IMR-90 (cell line): ENCODE measurements around the gene FAM180A. TPM values are rescaled to one million over a fixed set of nuclear protein-coding genes. Genes with fewer than 3 reads are reported as not detected.

Source experiments
- ATAC-seq: fragments of 200-7000 bp; cut with Tn5 transposase; 2 replicates; pipeline ENCODE4 v1.9.1; 2020; ENCODE audit warnings: low read depth, mild to moderate bottlenecking, moderate library complexity
- BruUV-seq: library from RNA; stranded (reverse); fragments of 400-500 nt; replicated peaks from 2 replicates; lab custom pipeline; 2021; lab: Mats Ljungman, UMichigan
- CTCF ChIA-PET: fragments of 300-600 bp; formaldehyde crosslinking; extraction: SDS; loops from one replicate; lab custom pipeline; 2021; ENCODE audit warnings: antibody characterized with exemption; lab: Yijun Ruan, JAX
- POLR2A ChIA-PET: fragments of 300-600 bp; sonication (Branson Sonifier 250); formaldehyde crosslinking; loops from one replicate; lab custom pipeline; 2022; ENCODE audit warnings: antibody characterized with exemption; ENCODE audit not compliant: unreplicated experiment; lab: Charles Lee
- DNase-seq: peaks from one replicate; pipeline ENCODE4 v3.0.0; 2013
- H2AFZ ChIP-seq: replicated peaks from 2 replicates; pipeline ENCODE3; 2013; ENCODE audit warnings: low read length, mild to moderate bottlenecking; ENCODE audit not compliant: poor library complexity
- H2AK5ac ChIP-seq: 2 replicates; pipeline ENCODE4 v1.6.1; 2013; ENCODE audit warnings: low read depth, low read length, inconsistent platforms
- H2AK9ac ChIP-seq: replicated peaks from 2 replicates; pipeline ENCODE3; 2013; ENCODE audit warnings: mild to moderate bottlenecking, low read depth, low read length, moderate library complexity; ENCODE audit not compliant: poor library complexity
- H2BK120ac ChIP-seq: 2 replicates; pipeline ENCODE4 v1.6.1; 2013; ENCODE audit warnings: low read depth, low read length, inconsistent platforms
- H2BK15ac ChIP-seq: 3 replicates; pipeline ENCODE4 v1.6.1; 2013; ENCODE audit warnings: low read depth, low read length, inconsistent platforms
- H2BK20ac ChIP-seq: 2 replicates; pipeline ENCODE4 v1.6.1; 2013; ENCODE audit warnings: low read depth, mild to moderate bottlenecking, inconsistent platforms, low read length, moderate library complexity
- H2BK5ac ChIP-seq: 2 replicates; pipeline ENCODE4 v1.6.1; 2013; ENCODE audit warnings: mild to moderate bottlenecking, low read depth, low read length, inconsistent platforms; ENCODE audit not compliant: poor library complexity, severe bottlenecking
- H3K14ac ChIP-seq: replicated peaks from 2 replicates; pipeline ENCODE4 v1.6.1; 2013; ENCODE audit warnings: low read depth, low read length, inconsistent platforms
- H3K18ac ChIP-seq: 2 replicates; pipeline ENCODE4 v1.6.1; 2013; ENCODE audit warnings: low read depth, low read length, control low read depth
- H3K23ac ChIP-seq: 2 replicates; pipeline ENCODE4 v1.6.1; 2013; ENCODE audit warnings: low read depth, low read length, inconsistent platforms
- H3K27ac ChIP-seq: 2 replicates; pipeline ENCODE4 v1.5.1; 2013; ENCODE audit warnings: mild to moderate bottlenecking, control low read depth, low read length; ENCODE audit not compliant: insufficient read depth
- H3K27me3 ChIP-seq: 2 replicates; pipeline ENCODE4 v1.6.1; 2013; ENCODE audit warnings: low read length; ENCODE audit not compliant: control insufficient read depth, insufficient read depth
- H3K36me3 ChIP-seq: 2 replicates; pipeline ENCODE4 v1.6.1; 2013; ENCODE audit warnings: low read length, mixed read lengths; ENCODE audit not compliant: control insufficient read depth, insufficient read depth
- H3K4ac ChIP-seq: 2 replicates; pipeline ENCODE4 v1.6.1; 2013; ENCODE audit warnings: low read depth, low read length, inconsistent platforms
- H3K4me1 ChIP-seq: 2 replicates; pipeline ENCODE4 v1.6.1; 2013; ENCODE audit warnings: low read length, mixed read lengths; ENCODE audit not compliant: control insufficient read depth, insufficient read depth
- H3K4me2 ChIP-seq: 2 replicates; pipeline ENCODE4 v1.6.1; 2013; ENCODE audit warnings: low read depth, mild to moderate bottlenecking, control low read depth, low read length, moderate library complexity
- H3K4me3 ChIP-seq: 2 replicates; pipeline ENCODE4 v1.5.1; 2013; ENCODE audit warnings: low read depth, mild to moderate bottlenecking, control low read depth, low read length, moderate library complexity; ENCODE audit not compliant: insufficient read depth
- H3K56ac ChIP-seq: 2 replicates; pipeline ENCODE4 v1.6.1; 2013; ENCODE audit warnings: low read length, inconsistent platforms; ENCODE audit not compliant: insufficient read depth; ENCODE audit errors: extremely low read depth
- H3K79me1 ChIP-seq, 2 experiments: 2 replicates each; pipeline ENCODE4 v1.6.1; 2013; ENCODE audit warnings: low read length in 2 of 2, inconsistent platforms in 1 of 2, low read depth in 1 of 2
- H3K9ac ChIP-seq: 2 replicates; pipeline ENCODE4 v1.6.1; 2013; ENCODE audit warnings: low read depth, low read length, control low read depth
- H3K9me1 ChIP-seq: 2 replicates; pipeline ENCODE4 v1.6.1; 2013; ENCODE audit warnings: low read length, inconsistent platforms; ENCODE audit not compliant: insufficient read depth
- H3K9me3 ChIP-seq: 2 replicates; pipeline ENCODE4 v1.6.1; 2013; ENCODE audit warnings: low read length; ENCODE audit not compliant: control insufficient read depth, insufficient read depth
- H4K20me1 ChIP-seq: 2 replicates; pipeline ENCODE4 v1.6.1; 2013; ENCODE audit warnings: low read length, inconsistent platforms; ENCODE audit not compliant: insufficient read depth
- H4K5ac ChIP-seq: 2 replicates; pipeline ENCODE4 v1.6.1; 2013; ENCODE audit warnings: mild to moderate bottlenecking, low read depth, low read length, control low read depth
- H4K8ac ChIP-seq, 2 experiments: 2 replicates each; pipeline ENCODE4 v1.6.1; 2013; ENCODE audit warnings: low read depth in 2 of 2, low read length in 2 of 2, control low read depth in 1 of 2, inconsistent platforms in 1 of 2
- H4K91ac ChIP-seq: 2 replicates; pipeline ENCODE4 v1.6.1; 2013; ENCODE audit warnings: low read depth, low read length, inconsistent platforms; ENCODE audit not compliant: insufficient read depth
- BHLHE40 ChIP-seq: fragments of 150-350 bp; IDR thresholded peaks from 2 replicates; pipeline ENCODE4 v1.6.1; 2016; ENCODE audit warnings: mild to moderate bottlenecking, low read depth, low read length
- CEBPB ChIP-seq: IDR thresholded peaks from 2 replicates; pipeline ENCODE4 v1.6.1; 2012; ENCODE audit warnings: low read depth, low read length, improper control_type of control experiment
- CHD1 ChIP-seq: IDR thresholded peaks from 2 replicates; pipeline ENCODE4 v1.6.1; 2012; ENCODE audit warnings: low read depth, low read length, improper control_type of control experiment
- CTCF ChIP-seq: conservative IDR thresholded peaks from 2 replicates; pipeline ENCODE4 v1.5.1; 2012; ENCODE audit warnings: mild to moderate bottlenecking, low read depth, low read length, improper control_type of control experiment
- FOS ChIP-seq: fragments of 150-350 bp; IDR thresholded peaks from 2 replicates; pipeline ENCODE4 v1.6.1; 2016; ENCODE audit warnings: low read depth, low read length
- MAFK ChIP-seq: IDR thresholded peaks from 2 replicates; pipeline ENCODE4 v1.6.1; 2012; ENCODE audit warnings: low read depth, low read length, improper control_type of control experiment
- MAZ ChIP-seq: IDR thresholded peaks from 2 replicates; pipeline ENCODE4 v1.6.1; 2012; ENCODE audit warnings: low read depth, mild to moderate bottlenecking, low read length, improper control_type of control experiment, moderate library complexity, borderline replicate concordance
- MXI1 ChIP-seq: IDR thresholded peaks from 2 replicates; pipeline ENCODE4 v1.6.1; 2012; ENCODE audit warnings: low read depth, mild to moderate bottlenecking, low read length, moderate library complexity, borderline replicate concordance
- NFE2L2 ChIP-seq: fragments of 150-350 bp; IDR thresholded peaks from 2 replicates; pipeline ENCODE4 v1.6.1; 2016; ENCODE audit warnings: low read depth, mild to moderate bottlenecking, low read length
- POLR2A ChIP-seq: IDR thresholded peaks from 2 replicates; pipeline ENCODE4 v1.6.1; 2012; ENCODE audit warnings: mild to moderate bottlenecking, low read depth, low read length
- RAD21 ChIP-seq: IDR thresholded peaks from 2 replicates; pipeline ENCODE4 v1.6.1; 2012; ENCODE audit warnings: low read length, improper control_type of control experiment
- RCOR1 ChIP-seq: IDR thresholded peaks from 2 replicates; pipeline ENCODE4 v1.6.1; 2012; ENCODE audit warnings: mild to moderate bottlenecking, low read length, improper control_type of control experiment; ENCODE audit not compliant: insufficient replicate concordance
- RFX5 ChIP-seq: IDR thresholded peaks from 2 replicates; pipeline ENCODE4 v1.8.0; 2012; ENCODE audit warnings: low read depth, mild to moderate bottlenecking, low read length, moderate library complexity
- SMC3 ChIP-seq: fragments of 150-350 bp; IDR thresholded peaks from 2 replicates; pipeline ENCODE4 v1.6.1; 2016; ENCODE audit warnings: low read depth, mild to moderate bottlenecking, antibody characterized with exemption, low read length, moderate library complexity
- USF2 ChIP-seq: fragments of 150-350 bp; IDR thresholded peaks from 2 replicates; pipeline ENCODE4 v1.6.1; 2017; ENCODE audit warnings: mild to moderate bottlenecking, antibody characterized with exemption, low read length, low read depth
- WGBS, 2 experiments: methylation state at CpG; one replicate each; pipeline versions ENCODE4 v1.1.5 to v1.1.7; 2013; ENCODE audit warnings: missing lambda C conversion rate in 2 of 2; ENCODE audit not compliant: insufficient read length in 1 of 2; ENCODE audit errors: extremely low coverage in 2 of 2; 5-methylcytosine and 5-hydroxymethylcytosine counted together
- dilution Hi-C: fragments of 300-500 bp; cut with HindIII; formaldehyde crosslinking; loops from one replicate; pipeline ENCODE4 v1.14.3; 2018; ENCODE audit warnings: low sequenced_read_pairs; ENCODE audit not compliant: unreplicated experiment
- in situ Hi-C: fragments of 300-500 bp; cut with MboI; formaldehyde crosslinking; loops from 3 replicates; pipeline ENCODE4 v1.14.3; 2019; ENCODE audit warnings: low sequenced_read_pairs, inconsistent platforms, mixed read lengths
- intact Hi-C: fragments of 100-400 bp; cut with micrococcal nuclease; formaldehyde crosslinking; loops from 2 replicates; pipeline ENCODE4 v1.10.0; 2022
- polyA plus RNA-seq, 3 experiments: library from polyadenylated mRNA; depleted of rRNA; stranded (reverse); fragments of >200 nt; gene quantifications; 2 replicates each; pipeline ENCODE4 v1.2.3, GENCODE V29; 2012; ENCODE audit warnings: low replicate concordance in 1 of 3
- total RNA-seq: library from RNA; depleted of rRNA; stranded (reverse); fragments of >200 nt; gene quantifications from 2 replicates; pipeline ENCODE4 v1.2.3, GENCODE V29; 2012
- TF ChIP-seq, protein P1 (sequence below): fragments of 150-350 bp; IDR thresholded peaks from 2 replicates; pipeline ENCODE4 v1.6.1; 2016; ENCODE audit warnings: low read depth, mild to moderate bottlenecking, low read length, moderate library complexity, borderline replicate concordance

The FAM180A gene
- total and polyA plus RNA-seq, 2 of the 4 experiments (the other 2 are of a cell fraction) = 1.3 to 2.0 TPM

- peak overlapping the region; percentile 94 for H3K4ac ChIP-seq
- no peaks in the 10 kb centered on the region for H3K79me1 ChIP-seq
- H3K14ac ChIP-seq = peak overlapping the region; percentile 97
- H3K27me3 ChIP-seq = no peaks in the 10 kb centered on the region
- H3K36me3 ChIP-seq = no peaks in the 10 kb centered on the region
- H3K4me2 ChIP-seq = no peak overlapping the region
- H2BK20ac ChIP-seq = peak overlapping the region; percentile 96
- DNase-seq (peak; percentile 34), ATAC-seq (peak; percentile 59)
- no peak overlapping the region for H2AK9ac ChIP-seq
- H3K23ac ChIP-seq = peak overlapping the region; percentile 94
- H3K4me3 ChIP-seq = no peak overlapping the region
- ChIA-PET POLR2A (interaction anchor here (0.7 kb wide), 1 partner anchor 224 kb away, joined by 3 read pairs; no protein-coding TSS in a partner anchor), CTCF (interaction anchor here (1.7 kb wide), 1 partner anchor 21 kb away, joined by 3 read pairs; no protein-coding TSS in a partner anchor)
- no TSS peak for BruUV-seq
- peak overlapping the region; percentile 74 for H2BK5ac ChIP-seq
- no peak for TF ChIP-seq CEBPB
- no peak for TF ChIP-seq MAZ
- TF ChIP-seq RFX5 = no peak
- no peak for TF ChIP-seq BHLHE40
- TF ChIP-seq CHD1 = no peak
- TF ChIP-seq FOS = no peak
- no peak for TF ChIP-seq USF2
- no peak for TF ChIP-seq POLR2A
- no peak for TF ChIP-seq NFE2L2
- no peak for TF ChIP-seq SMC3
- TF ChIP-seq, protein P1, sequence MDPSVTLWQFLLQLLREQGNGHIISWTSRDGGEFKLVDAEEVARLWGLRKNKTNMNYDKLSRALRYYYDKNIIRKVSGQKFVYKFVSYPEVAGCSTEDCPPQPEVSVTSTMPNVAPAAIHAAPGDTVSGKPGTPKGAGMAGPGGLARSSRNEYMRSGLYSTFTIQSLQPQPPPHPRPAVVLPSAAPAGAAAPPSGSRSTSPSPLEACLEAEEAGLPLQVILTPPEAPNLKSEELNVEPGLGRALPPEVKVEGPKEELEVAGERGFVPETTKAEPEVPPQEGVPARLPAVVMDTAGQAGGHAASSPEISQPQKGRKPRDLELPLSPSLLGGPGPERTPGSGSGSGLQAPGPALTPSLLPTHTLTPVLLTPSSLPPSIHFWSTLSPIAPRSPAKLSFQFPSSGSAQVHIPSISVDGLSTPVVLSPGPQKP = no peak
- TF ChIP-seq RAD21 = no peak
- no peak for TF ChIP-seq RCOR1
- no peak for TF ChIP-seq MAFK
- TF ChIP-seq MXI1 = no peak
- no peak for TF ChIP-seq CTCF
- H3K18ac ChIP-seq = peak overlapping the region; percentile 62
- intact Hi-C loops (no loop called here), in situ Hi-C loops (no loop called here), dilution Hi-C loops (no loop called here)
- H4K8ac ChIP-seq = peak overlapping the region; percentile 40 to 94; a peak in 3 of 4 replicates
- H3K9me3 ChIP-seq = no peaks in the 10 kb centered on the region
- H2BK15ac ChIP-seq = peak overlapping the region; percentile 98; the same call in 2 of the 3 replicates
- peak overlapping the region; percentile 91 for H4K91ac ChIP-seq
- H4K5ac ChIP-seq = peak overlapping the region; percentile 69
- peak overlapping the region; percentile 95 for H2BK120ac ChIP-seq
- peaks cover 14% of the 10 kb centered on the region for H3K9me1 ChIP-seq
- H4K20me1 ChIP-seq = no peaks in the 10 kb centered on the region
- 37% methylated on average over 2 of the region's 5 CpGs; no CpG with 5 or more reads in 1 of the 2 experiments for WGBS, 2 experiments
- peak overlapping the region; percentile 82 for H2AK5ac ChIP-seq
- peak overlapping the region; percentile 19; the same call in 1 of the 2 replicates for H3K56ac ChIP-seq
- H2AFZ ChIP-seq = peak overlapping the region; percentile 74
- H3K9ac ChIP-seq = no peak overlapping the region
- H3K27ac ChIP-seq = peak overlapping the region; percentile 72; the same call in 1 of the 2 replicates
- H3K4me1 ChIP-seq = peaks cover 17% of the 10 kb centered on the region
These were observed 9.9 kb upstream of the FAM180A start for GRCh38 chr7:135758531-135758932.
